Measurements from ENCODE around the gene TRAF4.

DNA sequence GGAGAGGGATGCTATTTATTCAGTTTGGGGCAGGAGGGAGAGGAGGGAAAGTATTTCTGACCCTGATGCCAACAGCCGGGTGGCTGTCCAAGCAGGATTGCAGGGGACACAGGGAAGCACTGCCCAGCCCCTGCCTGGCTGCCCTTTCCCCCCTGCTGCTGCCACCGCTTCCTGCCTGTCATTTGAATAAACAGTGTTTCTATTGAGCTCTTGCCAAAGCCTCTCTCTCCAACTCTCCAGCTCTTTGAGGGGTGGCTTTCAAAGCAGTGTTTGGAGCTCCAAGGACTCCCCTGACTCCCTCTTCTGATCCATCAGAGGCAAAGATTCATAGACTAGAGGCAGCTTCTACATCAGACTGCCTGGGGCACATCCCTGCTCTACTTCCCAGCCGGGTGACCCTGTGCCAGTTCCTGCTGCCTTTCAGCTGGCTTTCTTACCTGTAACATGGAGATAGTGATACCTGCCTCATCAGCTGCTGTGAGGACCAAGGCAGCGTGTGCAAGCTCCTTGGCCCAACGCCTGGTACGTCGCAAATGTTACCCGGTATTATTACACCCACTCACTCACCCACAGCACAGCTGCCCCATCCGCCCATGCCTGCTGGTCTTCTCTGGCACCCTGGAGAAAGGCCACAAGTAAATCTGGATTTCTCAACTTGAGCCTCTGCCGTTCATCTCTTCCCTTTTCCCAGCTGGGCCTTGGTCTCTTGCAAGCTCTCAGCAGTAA is 41.6 kb upstream of the TRAF4 start:
- TF ChIP-seq EZH2 (optimal IDR thresholded peaks at IDR 0.05; ENCODE audit: low read depth, low read length) = no peak
- TF ChIP-seq, protein P1, sequence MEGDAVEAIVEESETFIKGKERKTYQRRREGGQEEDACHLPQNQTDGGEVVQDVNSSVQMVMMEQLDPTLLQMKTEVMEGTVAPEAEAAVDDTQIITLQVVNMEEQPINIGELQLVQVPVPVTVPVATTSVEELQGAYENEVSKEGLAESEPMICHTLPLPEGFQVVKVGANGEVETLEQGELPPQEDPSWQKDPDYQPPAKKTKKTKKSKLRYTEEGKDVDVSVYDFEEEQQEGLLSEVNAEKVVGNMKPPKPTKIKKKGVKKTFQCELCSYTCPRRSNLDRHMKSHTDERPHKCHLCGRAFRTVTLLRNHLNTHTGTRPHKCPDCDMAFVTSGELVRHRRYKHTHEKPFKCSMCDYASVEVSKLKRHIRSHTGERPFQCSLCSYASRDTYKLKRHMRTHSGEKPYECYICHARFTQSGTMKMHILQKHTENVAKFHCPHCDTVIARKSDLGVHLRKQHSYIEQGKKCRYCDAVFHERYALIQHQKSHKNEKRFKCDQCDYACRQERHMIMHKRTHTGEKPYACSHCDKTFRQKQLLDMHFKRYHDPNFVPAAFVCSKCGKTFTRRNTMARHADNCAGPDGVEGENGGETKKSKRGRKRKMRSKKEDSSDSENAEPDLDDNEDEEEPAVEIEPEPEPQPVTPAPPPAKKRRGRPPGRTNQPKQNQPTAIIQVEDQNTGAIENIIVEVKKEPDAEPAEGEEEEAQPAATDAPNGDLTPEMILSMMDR (IDR thresholded peaks at IDR 0.05; ENCODE audit: low read length) = no peak
